Peyer's patch (tissue), 4 donors: ENCODE data around the gene TMEM37. TPM values are rescaled to one million over a fixed set of nuclear protein-coding genes. Genes with fewer than 3 reads are reported as not detected.
A peak's percentile ranks its signal among the peaks of the same experiment; 100 is the strongest.

Experiments
- DNase-seq, 3 donors: peaks; one replicate each; pipeline ENCODE4 v3.0.0-alpha.2; 2017 to 2019
- H3K27ac ChIP-seq, 4 donors: fragments of 200-600 bp; sonication (generic); one replicate each; pipeline ENCODE4 v1.5.1; 2016 to 2019
- H3K27me3 ChIP-seq, 2 donors: fragments of 200-600 bp; sonication (generic); one replicate each; pipeline ENCODE4 v1.5.1; 2019
- H3K36me3 ChIP-seq, 3 donors: fragments of 200-600 bp; sonication (generic); one replicate each; pipeline ENCODE4 v1.5.1; 2016 to 2019
- H3K4me1 ChIP-seq, 4 donors: fragments of 200-600 bp; sonication (generic); one replicate each; pipeline ENCODE4 v1.5.1; 2016 to 2019
- H3K4me3 ChIP-seq, 4 donors: fragments of 200-600 bp; sonication (generic); 1 replicate in 3 of 4; 2 replicates in 1 of 4; pipeline ENCODE4 v1.5.1; 2016 to 2019; ENCODE audit warnings: mild to moderate bottlenecking in 1 of 4
- H3K9me3 ChIP-seq, 4 donors: fragments of 200-600 bp; sonication (generic); one replicate each; pipeline ENCODE4 v1.5.1; 2016 to 2019; ENCODE audit warnings: mild to moderate bottlenecking in 1 of 4
- CTCF ChIP-seq, 6 experiments: fragments of 450-650 bp in 4 of 6; fragments of 200-600 bp in 2 of 6; sonication (generic) in 1 of 6; IDR thresholded peaks; one replicate each; pipeline ENCODE4 v1.5.1; 2017 to 2019; ENCODE audit warnings: antibody characterized with exemption in 6 of 6, mild to moderate bottlenecking in 3 of 6, moderate library complexity in 1 of 6
- POLR2A ChIP-seq, 2 donors: fragments of 450-650 bp; IDR thresholded peaks; one replicate each; pipeline ENCODE4 v1.5.1; 2017; ENCODE audit warnings: antibody characterized with exemption in 2 of 2, mild to moderate bottlenecking in 2 of 2, moderate library complexity in 2 of 2
- total RNA-seq, 4 donors: library from RNA; depleted of rRNA; stranded (reverse); fragments of >200 nt; gene quantifications; one replicate each; pipeline ENCODE4 v1.1.0, GENCODE V29; 2016

The TMEM37 gene
- total RNA-seq, 4 donors from 2014 or later, result 17.3 to 542 (median 214) TPM

GRCh38 chr2:119484834-119485233, 53.2 kb downstream of the TMEM37 start:
- Histone ChIP-seq H3K4me3 (no peak overlapping the region), H3K4me1 (peaks cover 0 to 23% (median 3%) of the 10 kb centered on the region in 4 donors), H3K36me3 (no peaks in the 10 kb centered on the region), H3K27ac (no peak overlapping the region), H3K27me3 (no peaks in the 10 kb centered on the region), H3K9me3 (no peaks in the 10 kb centered on the region)
- no peak for TF ChIP-seq POLR2A (IDR thresholded peaks at IDR 0.05)
- no peak for TF ChIP-seq CTCF (IDR thresholded peaks at IDR 0.05)
- no peak for DNase-seq

- no peaks in the 10 kb centered on the region for H3K27me3 ChIP-seq
- H3K4me3 ChIP-seq, result no peak overlapping the region
- DNase-seq, result no peak
- H3K27ac ChIP-seq, result no peak overlapping the region
- TF ChIP-seq POLR2A (IDR thresholded peaks at IDR 0.05) (no peak), CTCF (IDR thresholded peaks at IDR 0.05) (no peak)
- no peaks in the 10 kb centered on the region for H3K36me3 ChIP-seq
- no peaks in the 10 kb centered on the region for H3K9me3 ChIP-seq
- peaks cover 0 to 23% (median 3%) of the 10 kb centered on the region in 4 donors for H3K4me1 ChIP-seq
Observed at GRCh38 chr2:119485336-119486110, 53.9 kb downstream of the TMEM37 start.

GRCh38 chr2:119486196-119486827, 54.7 kb downstream of the TMEM37 start:
- Histone ChIP-seq H3K27me3 (no peaks in the 10 kb centered on the region), H3K36me3 (no peaks in the 10 kb centered on the region), H3K27ac (peak overlapping the region in 1 of 4 donors; percentile 71), H3K9me3 (no peaks in the 10 kb centered on the region), H3K4me3 (no peak overlapping the region), H3K4me1 (peaks cover 0 to 23% (median 3%) of the 10 kb centered on the region in 4 donors)
- TF ChIP-seq POLR2A (IDR thresholded peaks at IDR 0.05), result no peak
- TF ChIP-seq CTCF (IDR thresholded peaks at IDR 0.05), result no peak
- DNase-seq, result no peak

- TF ChIP-seq CTCF (IDR thresholded peaks at IDR 0.05) (no peak), POLR2A (IDR thresholded peaks at IDR 0.05) (no peak)
- DNase-seq, result no peak
- Histone ChIP-seq H3K27me3 (no peaks in the 10 kb centered on the region), H3K27ac (peak overlapping the region in 2 of 4 donors; percentile 30 to 71), H3K9me3 (no peaks in the 10 kb centered on the region), H3K4me1 (peaks cover 0 to 23% (median 3%) of the 10 kb centered on the region in 4 donors), H3K4me3 (no peak overlapping the region), H3K36me3 (no peaks in the 10 kb centered on the region)
Observed at GRCh38 chr2:119486886-119487285, 55.2 kb downstream of the TMEM37 start.

GRCh38 chr2:119487434-119488244, 56.0 kb downstream of the TMEM37 start:
- H3K36me3 ChIP-seq, result no peaks in the 10 kb centered on the region
- H3K27me3 ChIP-seq, result no peaks in the 10 kb centered on the region
- H3K9me3 ChIP-seq, result no peaks in the 10 kb centered on the region
- no peak overlapping the region for H3K4me3 ChIP-seq
- TF ChIP-seq POLR2A (IDR thresholded peaks at IDR 0.05) (no peak), CTCF (IDR thresholded peaks at IDR 0.05) (no peak)
- peak in 2 of 3 donors; percentile 80 to 82 for DNase-seq
- H3K27ac ChIP-seq, result peak overlapping the region in 2 of 4 donors; percentile 30 to 71
- peaks cover 0 to 23% (median 3%) of the 10 kb centered on the region in 4 donors for H3K4me1 ChIP-seq
